AG04449 (cell line): ENCODE data around the gene NFIA.

ENCODE experiments used
- CTCF ChIA-PET: fragments of 350-600 bp; formaldehyde crosslinking; extraction: SDS; loops from one replicate; lab custom pipeline; 2021; ENCODE audit warnings: antibody characterized with exemption; lab: Yijun Ruan, JAX
- POLR2A ChIA-PET: fragments of 400-600, 350-600 bp; formaldehyde crosslinking; extraction: SDS; loops from one replicate; lab custom pipeline; 2020; ENCODE audit warnings: antibody characterized with exemption, inconsistent platforms; lab: Yijun Ruan, JAX
- DNase-seq: peaks from one replicate; pipeline ENCODE4 v3.0.0-alpha.2; 2010; ENCODE audit warnings: low read depth, low spot score
- H3K4me3 ChIP-seq: 2 replicates; pipeline ENCODE4 v1.5.1; 2011; ENCODE audit warnings: low read depth, mild to moderate bottlenecking, control low read depth, low read length
- TF ChIP-seq, protein P1 (sequence below): IDR thresholded peaks from one replicate; pipeline ENCODE4 v1.5.1; 2011; ENCODE audit warnings: mild to moderate bottlenecking, moderate library complexity, low read length, control low read depth, inconsistent platforms; ENCODE audit not compliant: insufficient read depth; ENCODE audit errors: missing control alignments

Gene NFIA

DNA sequence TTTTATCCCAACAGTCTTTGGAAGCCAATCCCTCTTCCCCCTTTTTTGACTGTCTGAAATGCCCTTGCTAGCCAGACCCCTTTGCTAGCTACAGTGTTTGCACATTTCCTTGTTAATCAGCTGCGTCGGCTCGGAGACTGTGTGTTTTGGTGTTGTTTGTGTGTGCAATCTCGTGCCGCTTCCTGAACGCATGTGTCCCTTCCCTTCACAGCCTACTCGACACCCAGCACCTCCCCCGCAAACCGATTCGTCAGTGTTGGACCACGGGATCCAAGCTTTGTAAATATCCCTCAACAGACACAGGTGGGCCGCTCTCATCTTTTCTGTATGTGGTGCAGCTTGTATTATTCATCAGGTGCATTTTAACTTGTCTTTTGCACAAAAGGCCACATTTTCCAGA lies 343.9 kb downstream of the NFIA start:
- DNase-seq, result no peak
- H3K4me3 ChIP-seq, result no peak overlapping the region
- ChIA-PET POLR2A (no interaction called here), CTCF (interaction anchor here (1.0 kb wide), 1 partner anchor 376 kb away, joined by 3 read pairs; no protein-coding TSS in a partner anchor)
- TF ChIP-seq, protein P1, sequence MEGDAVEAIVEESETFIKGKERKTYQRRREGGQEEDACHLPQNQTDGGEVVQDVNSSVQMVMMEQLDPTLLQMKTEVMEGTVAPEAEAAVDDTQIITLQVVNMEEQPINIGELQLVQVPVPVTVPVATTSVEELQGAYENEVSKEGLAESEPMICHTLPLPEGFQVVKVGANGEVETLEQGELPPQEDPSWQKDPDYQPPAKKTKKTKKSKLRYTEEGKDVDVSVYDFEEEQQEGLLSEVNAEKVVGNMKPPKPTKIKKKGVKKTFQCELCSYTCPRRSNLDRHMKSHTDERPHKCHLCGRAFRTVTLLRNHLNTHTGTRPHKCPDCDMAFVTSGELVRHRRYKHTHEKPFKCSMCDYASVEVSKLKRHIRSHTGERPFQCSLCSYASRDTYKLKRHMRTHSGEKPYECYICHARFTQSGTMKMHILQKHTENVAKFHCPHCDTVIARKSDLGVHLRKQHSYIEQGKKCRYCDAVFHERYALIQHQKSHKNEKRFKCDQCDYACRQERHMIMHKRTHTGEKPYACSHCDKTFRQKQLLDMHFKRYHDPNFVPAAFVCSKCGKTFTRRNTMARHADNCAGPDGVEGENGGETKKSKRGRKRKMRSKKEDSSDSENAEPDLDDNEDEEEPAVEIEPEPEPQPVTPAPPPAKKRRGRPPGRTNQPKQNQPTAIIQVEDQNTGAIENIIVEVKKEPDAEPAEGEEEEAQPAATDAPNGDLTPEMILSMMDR, result no peak

DNA sequence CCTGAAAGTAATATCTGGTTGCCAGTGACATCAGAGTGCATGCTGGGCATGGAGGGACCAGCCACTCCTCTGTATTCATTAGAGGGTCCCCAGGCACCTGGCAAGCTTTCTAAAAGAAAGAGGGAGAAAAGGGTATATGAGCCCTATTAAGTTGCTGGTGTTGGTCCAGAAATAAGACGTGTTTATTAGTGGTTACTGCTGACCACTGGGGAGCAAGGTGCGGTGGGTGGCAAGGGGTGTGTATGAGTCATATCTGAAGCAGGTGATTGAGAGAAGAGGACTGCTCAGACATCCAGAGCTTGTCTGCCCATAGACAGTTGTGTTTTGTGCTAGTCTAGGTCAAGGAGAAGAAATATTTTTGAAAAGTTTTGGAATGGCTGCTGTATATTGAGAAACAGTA lies 344.5 kb downstream of the NFIA start:
- TF ChIP-seq, protein P1, result no peak
- no peak for DNase-seq
- POLR2A ChIA-PET, result no interaction called here
- CTCF ChIA-PET, result interaction anchor here (1.0 kb wide), 1 partner anchor 377 kb away, joined by 3 read pairs; no protein-coding TSS in a partner anchor
- no peak overlapping the region for H3K4me3 ChIP-seq

DNA sequence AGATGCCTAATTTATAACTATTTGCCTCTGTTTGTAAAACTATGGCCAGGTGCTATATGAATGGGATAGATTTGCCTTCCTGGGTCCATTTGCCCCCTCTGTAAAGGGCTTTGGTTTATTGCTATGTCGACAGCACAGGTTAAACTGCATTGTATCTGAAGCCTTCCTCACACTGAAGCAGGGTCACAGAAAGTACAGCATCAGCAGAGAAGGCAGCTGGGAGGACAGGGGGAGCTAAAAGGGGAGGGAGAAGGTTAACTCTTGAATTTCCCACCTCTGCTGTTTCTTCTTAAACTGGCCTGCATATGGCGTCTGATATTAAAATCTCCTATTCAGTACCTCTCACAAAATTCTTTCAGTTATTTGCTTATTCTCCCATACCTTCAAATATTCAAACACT lies 345.1 kb downstream of the NFIA start:
- no peak for DNase-seq
- ChIA-PET CTCF (no interaction called here), POLR2A (no interaction called here)
- TF ChIP-seq, protein P1, result no peak
- no peak overlapping the region for H3K4me3 ChIP-seq

DNA sequence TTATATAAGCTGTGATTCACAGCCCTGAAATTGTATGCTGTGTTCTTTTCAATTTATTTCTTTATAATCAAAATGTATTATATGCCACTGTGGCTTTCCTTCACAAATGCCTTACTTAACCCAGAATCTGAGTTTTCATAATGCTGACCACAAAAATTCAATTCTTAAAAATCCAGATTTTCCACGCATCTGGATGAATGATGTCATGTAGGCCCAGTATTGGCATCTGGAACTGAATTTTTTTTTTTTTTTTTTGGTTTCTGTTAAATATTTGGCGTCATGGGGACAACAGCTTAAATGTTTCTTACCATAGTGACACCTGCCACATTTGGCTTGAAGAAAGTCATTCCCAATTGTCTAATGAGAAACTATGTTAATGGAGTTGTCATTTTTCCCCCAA lies 345.8 kb downstream of the NFIA start:
- H3K4me3 ChIP-seq, result no peak overlapping the region
- POLR2A ChIA-PET, result no interaction called here
- CTCF ChIA-PET, result no interaction called here
- no peak for DNase-seq
- TF ChIP-seq, protein P1, result no peak

DNA sequence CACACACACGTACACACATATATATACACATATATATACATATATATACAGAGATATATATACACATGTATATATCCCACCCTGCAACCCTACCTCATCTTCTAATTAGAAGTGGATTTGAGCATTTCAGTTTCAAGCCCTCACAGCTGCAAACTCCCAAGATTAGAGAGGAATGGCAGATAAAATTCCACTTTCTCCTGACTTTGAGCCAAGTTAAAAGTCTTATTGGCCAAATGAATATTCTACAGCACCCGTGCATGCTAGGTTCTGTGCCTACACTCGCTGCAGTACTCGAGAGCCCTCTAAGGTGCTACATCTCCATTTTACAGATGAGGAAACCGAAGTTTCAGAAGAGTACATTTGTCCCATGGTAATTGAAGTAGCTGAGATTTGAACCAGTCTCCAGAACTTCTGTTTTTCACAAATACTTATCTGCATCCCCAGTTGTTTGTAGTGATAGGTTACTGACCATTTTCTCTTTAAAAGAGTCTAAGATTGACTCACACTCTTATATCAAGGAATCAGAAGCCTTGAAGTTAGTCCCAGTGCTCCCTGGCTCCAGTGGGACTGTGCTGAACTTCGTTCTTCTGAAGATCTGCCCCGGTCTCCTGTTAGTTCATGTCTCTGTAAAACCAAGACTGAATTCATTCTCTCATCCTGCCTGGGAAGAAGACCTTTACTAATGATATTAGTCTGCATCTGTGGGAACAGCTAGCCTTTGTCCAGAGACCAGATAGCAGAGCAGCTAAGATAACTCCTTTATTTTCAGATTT lies 350.4 kb downstream of the NFIA start:
- TF ChIP-seq, protein P1, result no peak
- POLR2A ChIA-PET, result no interaction called here
- H3K4me3 ChIP-seq, result no peak overlapping the region
- CTCF ChIA-PET, result interaction anchor here (1.3 to 1.5 kb wide), 2 partner anchors 20 to 383 kb away, joined by 3 to 4 read pairs; no protein-coding TSS in a partner anchor
- DNase-seq, result no peak

DNA sequence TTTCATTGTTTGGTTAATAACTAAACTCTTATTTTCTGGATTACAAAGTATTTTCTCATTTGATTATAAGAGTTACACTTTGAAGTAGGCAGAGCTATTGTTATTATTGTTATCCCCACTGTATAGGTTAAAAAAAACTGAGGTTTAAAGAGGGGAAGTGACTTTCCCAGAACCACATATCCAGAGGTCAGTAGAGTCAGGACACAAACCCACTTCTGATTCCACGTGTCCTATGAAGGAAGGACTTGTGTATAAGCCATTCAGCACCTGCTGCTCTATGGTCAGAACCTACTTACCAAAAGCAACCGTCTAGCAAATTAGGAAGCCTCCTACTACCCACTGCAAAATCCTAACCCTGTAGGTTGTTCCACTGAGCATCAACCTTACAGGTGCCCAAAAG lies 351.3 kb downstream of the NFIA start:
- TF ChIP-seq, protein P1, result no peak
- ChIA-PET CTCF (interaction anchor here (1.5 kb wide), 1 partner anchor 19 kb away, joined by 4 read pairs; no protein-coding TSS in a partner anchor), POLR2A (no interaction called here)
- no peak overlapping the region for H3K4me3 ChIP-seq
- DNase-seq, result no peak
